ENCODE results near the gene LRFN5.
"Not testable (repeated sequence)": the region's sequence is repeated elsewhere in the genome, so short reads cannot be mapped to it uniquely, and the experiment has no call there.

The LRFN5 gene

DNA sequence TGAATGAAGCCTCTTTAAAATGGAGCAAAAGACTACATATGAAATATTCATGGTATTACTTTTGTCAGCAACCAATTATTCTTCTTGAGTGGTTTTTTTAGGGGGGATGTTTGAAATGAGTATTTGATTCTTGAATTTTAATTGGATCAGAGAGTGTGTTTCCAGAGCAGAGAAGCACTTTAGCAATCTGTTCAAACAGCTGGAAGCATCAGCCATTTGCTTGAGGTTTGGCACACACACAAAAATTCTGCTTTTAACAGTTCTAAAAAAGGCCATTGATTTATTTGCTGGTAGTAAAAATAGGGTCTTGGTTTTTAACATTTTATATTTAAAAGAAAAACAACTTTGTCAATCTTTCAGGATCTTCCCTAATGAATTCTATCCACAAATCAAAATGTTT, 292.7 kb downstream of the LRFN5 start:
- no peak for DNase-seq (ENCODE audit: low read depth)

DNA sequence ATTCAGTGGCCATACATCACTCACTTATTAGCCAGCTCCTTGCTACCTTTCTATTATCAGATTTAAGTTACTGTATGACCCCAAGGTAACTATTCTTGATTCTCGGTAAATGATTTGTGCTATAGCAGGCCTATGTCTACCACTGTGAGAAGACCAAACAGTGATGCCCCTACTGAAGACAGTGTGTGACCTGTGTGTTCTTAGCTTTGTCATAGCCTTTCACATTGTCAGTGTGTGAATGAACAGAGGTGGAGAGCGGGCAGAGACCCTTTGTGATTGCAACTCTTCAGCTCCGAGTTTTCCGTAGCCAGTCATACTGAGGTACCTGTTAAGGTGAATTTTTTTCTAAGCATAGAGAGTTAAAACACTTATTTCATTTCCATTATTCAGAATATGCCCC, 294.0 kb downstream of the LRFN5 start:
- DNase-seq (ENCODE audit: low read depth): no peak

DNA sequence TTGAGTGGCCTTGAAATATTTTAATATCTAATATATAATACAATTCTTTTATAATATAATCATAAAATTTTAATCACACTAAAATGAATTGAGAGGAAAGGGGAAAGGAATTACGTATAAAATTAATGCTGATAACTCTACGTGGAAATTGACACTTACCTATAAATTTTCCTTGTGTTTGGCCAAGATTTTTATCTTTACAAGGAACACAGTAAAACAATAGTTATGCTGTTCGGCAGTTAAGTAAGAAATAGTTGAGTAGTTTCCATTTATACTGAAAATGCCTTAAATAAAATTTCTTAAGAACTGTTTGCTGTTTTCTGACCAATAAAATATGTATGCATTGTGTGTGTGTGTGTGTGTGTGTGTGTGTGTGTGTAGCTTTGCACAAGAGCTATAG, 294.4 kb downstream of the LRFN5 start:
- DNase-seq (ENCODE audit: low read depth): no peak

DNA sequence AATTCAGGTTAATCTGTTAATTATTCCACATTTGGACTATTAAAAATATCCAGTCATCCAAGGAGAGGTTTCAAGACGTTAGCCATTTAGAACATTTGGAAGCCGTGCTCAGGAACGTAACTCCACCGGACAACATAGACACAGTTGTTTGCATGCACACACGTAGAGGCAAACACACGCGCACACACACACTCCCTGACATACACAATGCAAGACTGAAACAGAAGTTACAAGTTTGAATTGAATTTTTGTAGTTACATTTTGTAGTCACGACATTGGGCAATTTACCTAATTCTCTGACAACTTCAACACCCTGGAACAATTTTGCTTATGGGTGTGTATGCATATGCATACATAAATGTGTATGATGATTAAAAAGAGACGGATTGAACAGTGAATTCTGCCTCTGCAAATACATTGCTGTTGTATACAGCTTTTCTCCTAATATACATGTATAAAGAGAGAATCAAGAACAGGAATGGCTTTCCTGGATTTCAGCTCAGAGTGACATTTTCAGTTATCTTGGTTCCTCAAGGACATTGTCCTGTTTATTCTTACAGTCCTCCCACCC, 298.8 kb downstream of the LRFN5 start:
- DNase-seq (ENCODE audit: low read depth): no peak

DNA sequence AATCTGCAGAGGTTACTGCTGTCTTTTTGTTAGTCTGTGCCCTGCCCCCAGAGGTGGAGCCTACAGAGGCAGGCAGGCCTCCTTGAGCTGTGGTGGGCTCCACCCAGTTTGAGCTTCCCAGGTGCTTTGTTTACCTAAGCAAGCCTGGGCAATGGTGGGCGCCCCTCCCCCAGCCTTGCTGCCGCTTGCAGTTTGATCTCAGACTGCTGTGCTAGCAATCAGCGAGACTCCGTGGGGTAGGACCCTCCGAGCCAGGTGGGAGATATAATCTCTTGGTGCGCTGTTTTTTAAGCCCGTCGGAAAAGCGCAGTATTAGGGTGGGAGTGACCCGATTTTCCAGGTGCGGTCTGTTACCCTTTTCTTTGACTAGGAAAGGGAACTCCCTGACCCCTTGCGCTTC, 304.5 kb downstream of the LRFN5 start:
- not testable (repeated sequence) for DNase-seq (ENCODE audit: low read depth)

DNA sequence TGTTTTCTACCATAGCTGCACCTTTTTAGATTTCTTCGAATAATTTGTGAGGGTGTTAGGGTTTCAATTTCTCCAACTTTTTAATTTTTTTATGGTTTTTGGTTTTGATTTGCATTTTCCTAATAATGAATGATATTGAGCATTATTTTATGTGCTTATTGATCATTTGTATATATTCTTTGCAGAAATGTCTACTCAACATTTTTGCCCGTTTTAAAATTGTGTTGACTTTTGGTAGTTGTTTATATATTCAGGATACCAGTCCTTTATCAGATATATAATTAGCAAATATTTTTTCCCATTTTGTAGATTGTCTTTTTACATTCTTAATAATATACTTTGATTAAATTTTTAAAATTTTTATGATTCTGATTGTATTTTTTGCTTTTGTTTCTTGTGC, 306.7 kb downstream of the LRFN5 start:
- DNase-seq (ENCODE audit: low read depth): no peak

DNA sequence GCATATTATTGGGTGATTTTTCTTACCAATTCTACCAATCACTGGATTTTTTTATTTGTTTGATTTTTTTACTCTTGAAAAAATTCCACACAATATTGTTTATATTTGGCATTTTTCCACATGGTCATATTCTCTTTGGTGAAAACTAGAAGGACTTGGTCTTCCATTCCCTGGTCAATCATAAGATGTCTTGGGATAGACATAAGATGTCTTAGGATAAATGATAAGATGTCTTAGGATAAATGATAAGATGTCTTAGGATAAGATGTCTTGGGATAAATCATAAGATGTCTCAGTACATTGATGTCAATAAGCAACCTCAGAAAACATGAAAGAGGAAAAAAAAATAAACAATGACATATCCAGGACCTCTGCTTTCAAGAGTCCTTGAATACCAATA, 309.1 kb downstream of the LRFN5 start:
- no peak for DNase-seq (ENCODE audit: low read depth)

DNA sequence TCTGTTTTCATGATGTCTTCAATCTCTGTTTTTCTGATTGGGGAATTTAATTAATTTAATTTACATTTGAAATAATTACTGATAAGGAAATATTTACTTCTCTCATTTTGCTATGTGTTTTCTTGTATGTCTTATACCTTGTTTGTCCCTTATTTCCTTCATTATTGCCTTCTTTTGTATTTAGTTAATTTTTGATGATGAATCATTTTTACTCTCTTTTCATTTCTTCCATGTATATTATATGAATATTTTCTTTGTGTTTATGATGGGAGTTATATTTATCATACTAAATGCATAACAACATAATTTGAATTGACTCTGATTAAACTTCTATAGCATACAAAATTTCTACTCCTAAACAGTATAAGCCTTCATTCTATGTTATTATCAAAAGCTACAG, 309.6 kb downstream of the LRFN5 start:
- DNase-seq (ENCODE audit: low read depth): no peak

DNA sequence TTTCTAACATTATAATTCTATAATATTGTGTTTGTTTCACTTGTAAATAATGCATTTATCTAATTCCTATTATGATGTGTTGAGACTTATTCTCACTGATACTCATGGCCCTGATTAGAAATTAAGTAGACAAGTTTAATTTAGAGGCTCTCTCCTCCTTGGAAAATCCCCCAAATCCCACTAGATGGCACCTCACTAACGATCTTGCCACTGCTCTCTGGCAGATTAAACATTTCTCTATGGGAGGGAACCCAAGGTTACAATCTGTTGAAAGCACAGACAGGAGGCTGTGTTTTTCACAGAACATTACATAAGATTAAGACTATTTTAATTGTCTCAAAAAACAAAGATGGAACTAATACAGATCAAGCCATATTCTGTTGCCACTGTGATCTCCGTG, 318.7 kb downstream of the LRFN5 start:
- DNase-seq (ENCODE audit: low read depth): no peak

DNA sequence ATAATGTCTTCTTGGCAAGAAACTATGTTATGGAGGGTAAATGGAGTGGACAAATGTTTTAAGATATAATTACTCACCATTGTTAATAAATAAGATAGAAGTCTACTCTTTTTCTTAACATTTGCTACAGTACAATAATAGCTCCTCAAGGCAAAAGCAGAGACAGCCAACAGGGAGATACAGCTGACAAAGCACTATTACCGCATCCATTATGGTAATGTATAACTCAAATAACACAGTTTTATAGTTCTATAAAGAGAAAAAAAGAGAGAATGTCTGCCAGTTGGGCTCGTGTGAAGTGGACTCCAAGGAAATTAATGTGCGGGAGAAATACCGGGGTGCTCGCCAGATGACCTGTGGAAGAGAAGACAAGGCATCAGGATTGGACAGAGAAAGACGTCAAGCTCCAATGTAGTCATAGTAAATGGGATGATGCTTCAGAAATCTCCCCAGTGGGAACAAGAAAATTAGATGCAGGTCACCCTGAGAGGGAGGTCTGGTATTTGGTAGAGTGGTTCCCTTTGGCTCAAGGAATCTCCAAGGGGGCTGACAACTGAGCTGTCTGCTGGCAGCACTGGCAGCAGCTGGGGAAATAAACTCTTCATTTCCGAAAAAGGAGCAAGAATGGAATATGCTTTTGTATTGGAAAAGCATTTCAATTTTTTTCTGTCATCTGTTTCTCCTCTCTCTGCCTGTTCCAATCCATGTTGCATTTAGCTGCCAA, 343.9 kb downstream of the LRFN5 start:
- DNase-seq (ENCODE audit: low read depth): no peak

All from GM04504 (cell line).